ENCODE results near the gene PSMD13.
"Not testable (repeated sequence)": the region's sequence is repeated elsewhere in the genome, so short reads cannot be mapped to it uniquely, and the experiment has no call there.

The PSMD13 gene

DNA sequence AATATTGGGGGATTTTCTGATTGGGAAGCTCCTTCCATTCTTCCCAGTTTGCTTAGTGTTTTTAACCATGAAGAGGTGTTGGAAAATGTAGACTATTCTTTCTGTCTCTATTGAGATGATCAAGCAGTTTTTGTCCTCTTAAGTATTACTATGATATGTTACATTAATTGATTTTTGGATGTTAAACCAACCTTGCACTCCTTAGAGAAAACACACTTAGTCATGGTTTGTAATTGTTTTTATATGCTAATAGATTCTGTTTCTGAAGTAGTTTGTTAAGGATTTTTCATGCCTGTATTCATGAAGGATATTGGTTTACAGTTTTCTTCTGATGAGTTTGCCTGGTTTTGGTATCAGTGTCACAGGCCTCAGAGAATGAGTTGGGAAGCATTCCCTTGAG is 39.4 kb downstream of the PSMD13 start:
- no peak for DNase-seq (ENCODE audit: low read depth)

GRCh38 chr11:278001-278951 is 41.5 kb downstream of the PSMD13 start, which contains the start of gene NLRP6:
TSS of gene NLRP6 (plus strand) at chr11:278407. CDS start at chr11:278570, 163 bp downstream.
- DNase-seq (ENCODE audit: low read depth), result no peak

DNA sequence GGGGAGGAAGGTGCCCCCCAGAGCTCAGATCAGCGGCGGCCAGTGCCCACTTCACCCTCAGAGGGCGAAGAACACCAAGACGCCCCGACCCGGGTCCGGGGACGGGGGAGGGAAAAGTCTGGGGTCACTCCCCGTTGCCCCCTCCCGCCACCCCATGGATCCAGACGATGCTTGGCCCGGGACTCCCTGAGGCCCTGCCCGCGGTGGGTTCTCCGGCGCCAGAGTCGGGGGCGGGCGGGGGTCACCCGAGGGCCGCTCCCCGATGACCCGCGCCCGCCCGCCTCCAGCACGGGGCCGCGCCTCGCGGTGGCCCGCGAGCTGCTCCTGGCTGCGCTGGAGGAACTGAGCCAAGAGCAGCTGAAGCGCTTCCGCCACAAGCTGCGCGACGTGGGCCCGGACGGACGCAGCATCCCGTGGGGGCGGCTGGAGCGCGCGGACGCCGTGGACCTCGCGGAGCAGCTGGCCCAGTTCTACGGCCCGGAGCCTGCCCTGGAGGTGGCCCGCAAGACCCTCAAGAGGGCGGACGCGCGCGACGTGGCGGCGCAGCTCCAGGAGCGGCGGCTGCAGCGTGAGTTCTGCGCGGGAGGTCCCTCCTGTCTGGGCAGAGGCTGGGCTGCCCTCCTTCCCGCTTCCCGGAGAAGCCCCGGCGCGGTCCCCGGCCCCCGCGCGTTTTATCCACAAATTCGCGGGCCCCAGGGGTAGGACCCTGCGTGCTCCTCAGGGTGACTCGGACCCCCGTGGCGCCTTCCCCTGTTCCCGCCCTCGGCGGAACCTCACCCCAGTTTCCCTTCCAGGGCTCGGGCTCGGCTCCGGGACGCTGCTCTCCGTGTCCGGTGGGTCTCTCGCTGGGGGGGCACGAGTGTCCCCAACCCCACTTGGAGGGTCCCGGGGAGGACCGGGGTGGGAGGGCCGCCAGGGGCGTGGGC is 42.5 kb downstream of the PSMD13 start:
- no peak for DNase-seq (ENCODE audit: low read depth)

- DNase-seq (ENCODE audit: low read depth), result no peak
Observed at GRCh38 chr11:279966-280705, 43.4 kb downstream of the PSMD13 start.

DNA sequence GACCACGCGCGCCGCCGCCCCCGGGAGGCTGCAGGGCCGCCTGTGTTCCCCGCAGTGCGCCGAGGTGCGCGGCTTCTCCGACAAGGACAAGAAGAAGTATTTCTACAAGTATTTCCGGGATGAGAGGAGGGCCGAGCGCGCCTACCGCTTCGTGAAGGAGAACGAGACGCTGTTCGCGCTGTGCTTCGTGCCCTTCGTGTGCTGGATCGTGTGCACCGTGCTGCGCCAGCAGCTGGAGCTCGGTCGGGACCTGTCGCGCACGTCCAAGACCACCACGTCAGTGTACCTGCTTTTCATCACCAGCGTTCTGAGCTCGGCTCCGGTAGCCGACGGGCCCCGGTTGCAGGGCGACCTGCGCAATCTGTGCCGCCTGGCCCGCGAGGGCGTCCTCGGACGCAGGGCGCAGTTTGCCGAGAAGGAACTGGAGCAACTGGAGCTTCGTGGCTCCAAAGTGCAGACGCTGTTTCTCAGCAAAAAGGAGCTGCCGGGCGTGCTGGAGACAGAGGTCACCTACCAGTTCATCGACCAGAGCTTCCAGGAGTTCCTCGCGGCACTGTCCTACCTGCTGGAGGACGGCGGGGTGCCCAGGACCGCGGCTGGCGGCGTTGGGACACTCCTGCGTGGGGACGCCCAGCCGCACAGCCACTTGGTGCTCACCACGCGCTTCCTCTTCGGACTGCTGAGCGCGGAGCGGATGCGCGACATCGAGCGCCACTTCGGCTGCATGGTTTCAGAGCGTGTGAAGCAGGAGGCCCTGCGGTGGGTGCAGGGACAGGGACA is 44.1 kb downstream of the PSMD13 start:
- DNase-seq (ENCODE audit: low read depth), result no peak

DNA sequence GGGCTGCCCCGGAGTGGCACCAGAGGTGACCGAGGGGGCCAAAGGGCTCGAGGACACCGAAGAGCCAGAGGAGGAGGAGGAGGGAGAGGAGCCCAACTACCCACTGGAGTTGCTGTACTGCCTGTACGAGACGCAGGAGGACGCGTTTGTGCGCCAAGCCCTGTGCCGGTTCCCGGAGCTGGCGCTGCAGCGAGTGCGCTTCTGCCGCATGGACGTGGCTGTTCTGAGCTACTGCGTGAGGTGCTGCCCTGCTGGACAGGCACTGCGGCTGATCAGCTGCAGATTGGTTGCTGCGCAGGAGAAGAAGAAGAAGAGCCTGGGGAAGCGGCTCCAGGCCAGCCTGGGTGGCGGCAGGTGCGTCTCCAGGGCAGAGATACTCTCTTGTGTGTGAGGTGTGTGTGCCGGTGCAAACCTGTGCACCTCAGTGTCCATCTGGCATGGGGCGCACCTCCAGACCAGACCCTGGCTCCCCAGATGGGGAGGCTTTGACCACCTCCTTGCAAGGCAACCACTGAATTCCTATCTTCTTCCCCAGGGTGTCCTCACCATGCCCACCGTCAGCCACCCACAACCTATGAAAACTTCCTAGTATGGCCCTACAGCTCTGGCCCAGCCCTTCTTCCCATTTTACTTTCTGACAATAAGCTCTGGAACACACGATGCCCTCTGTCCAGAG is 44.8 kb downstream of the PSMD13 start:
- DNase-seq (ENCODE audit: low read depth), result no peak

GRCh38 chr11:282171-282570 is 45.4 kb downstream of the PSMD13 start:
- DNase-seq (ENCODE audit: low read depth), result no peak

GRCh38 chr11:282630-283360 is 46.0 kb downstream of the PSMD13 start:
- no peak for DNase-seq (ENCODE audit: low read depth)

DNA sequence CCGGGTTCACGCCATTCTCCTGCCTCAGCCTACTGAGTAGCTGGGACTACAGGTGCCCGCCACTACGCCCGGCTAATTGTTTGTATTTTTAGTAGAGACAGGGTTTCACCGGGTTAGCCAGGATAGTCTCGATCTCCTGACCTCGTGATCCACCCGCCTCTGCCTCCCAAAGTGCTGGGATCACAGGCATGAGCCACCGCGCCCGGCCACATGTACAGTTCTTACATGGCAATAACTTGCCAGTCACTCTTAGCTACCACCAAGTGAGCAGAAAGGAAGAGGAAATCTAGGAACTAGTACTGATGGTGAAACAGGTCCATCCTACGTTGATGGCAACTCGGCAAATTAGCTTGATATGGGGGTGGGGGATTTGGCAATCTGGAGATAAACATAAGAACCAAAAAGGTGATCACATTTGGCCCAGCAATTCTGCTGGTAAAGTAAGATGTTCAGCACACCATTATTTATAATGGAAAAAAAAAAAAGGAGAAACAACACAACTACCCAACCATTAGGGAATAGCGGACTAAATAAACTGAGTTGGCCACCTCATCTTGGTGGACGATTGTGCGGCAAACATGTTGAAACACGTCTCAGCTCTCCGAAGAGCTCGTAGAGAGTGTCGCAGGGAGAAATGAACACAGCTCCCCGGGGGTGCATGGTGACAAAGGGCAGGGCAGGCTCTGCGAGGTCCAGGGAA is 46.8 kb downstream of the PSMD13 start:
- DNase-seq (ENCODE audit: low read depth), result no peak

- DNase-seq (ENCODE audit: low read depth), result no peak
Observed at GRCh38 chr11:284105-285020, 47.6 kb downstream of the PSMD13 start.

DNA sequence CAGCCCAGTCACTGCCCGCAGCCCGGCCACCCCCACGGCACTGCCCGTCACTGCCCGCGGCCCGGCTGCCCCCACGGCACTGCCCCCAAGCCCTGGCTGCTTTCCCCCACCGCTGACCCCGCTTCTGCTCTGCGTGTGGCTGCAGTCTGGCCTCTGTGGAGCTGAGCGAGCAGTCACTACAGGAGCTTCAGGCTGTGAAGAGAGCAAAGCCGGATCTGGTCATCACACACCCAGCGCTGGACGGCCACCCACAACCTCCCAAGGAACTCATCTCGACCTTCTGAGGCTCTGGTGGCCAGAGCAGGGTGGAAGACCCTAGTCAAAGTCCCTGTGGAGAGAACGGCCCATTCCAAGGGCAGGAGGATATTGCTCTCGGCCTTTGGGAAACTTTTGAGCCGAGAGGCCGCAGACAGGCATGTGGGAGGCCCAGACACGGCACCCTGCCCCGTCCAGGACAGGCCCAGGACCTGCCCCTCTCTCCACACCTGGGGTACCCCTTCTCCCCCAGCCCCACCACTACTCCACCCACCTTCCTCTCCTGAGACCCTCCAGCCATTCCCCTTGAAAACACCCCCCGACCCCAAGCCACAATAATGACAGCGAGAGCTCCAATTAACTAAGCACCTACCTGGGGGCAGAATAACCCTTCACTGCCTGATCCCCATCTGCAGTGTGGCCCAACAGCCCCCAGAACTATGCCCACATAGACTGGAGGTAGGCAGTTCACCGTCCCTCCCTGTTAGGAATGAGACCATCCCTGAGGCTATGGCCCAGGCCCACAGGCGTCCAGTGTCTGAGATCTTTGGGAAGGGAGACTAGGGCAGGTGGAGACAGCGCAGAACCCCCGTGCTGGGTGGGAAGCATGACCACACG is 48.5 kb downstream of the PSMD13 start:
- no peak for DNase-seq (ENCODE audit: low read depth)

GRCh38 chr11:285894-286220 is 49.1 kb downstream of the PSMD13 start:
- no peak for DNase-seq (ENCODE audit: low read depth)

GRCh38 chr11:286977-287820 is 50.4 kb downstream of the PSMD13 start:
- not testable (repeated sequence) for DNase-seq (ENCODE audit: low read depth)

GRCh38 chr11:287821-288477 is 51.2 kb downstream of the PSMD13 start:
- no peak for DNase-seq (ENCODE audit: low read depth)

- no peak for DNase-seq (ENCODE audit: low read depth)
Observed at GRCh38 chr11:288478-289397, 52.0 kb downstream of the PSMD13 start, which contains the start of gene PGGHG. TSS of gene PGGHG (plus strand) at chr11:289126. CDS start at chr11:289817, 691 bp downstream.
